ENCODE results near the gene TRIM21. TPM values are rescaled to one million over a fixed set of nuclear protein-coding genes. Genes with fewer than 3 reads are reported as not detected.

TRIM21 gene
- polyA plus RNA-seq, 3 donors, result 24.2 to 25.9 (median 24.9) TPM

Other genes with a start within 250 kb of the TRIM21 start
- gene OR52B4, start 25.3 kb downstream of the TRIM21 start, polyA plus RNA-seq (ENCODE audit: insufficient read length in 3 of 3), result not detected
- gene OR52K2, start 55.6 kb upstream of the TRIM21 start, polyA plus RNA-seq (ENCODE audit: insufficient read length in 3 of 3), result not detected
- under 1 TPM; 0.06 to 0.10 (median 0.07) TPM for gene OR52K1, start 88.9 kb upstream of the TRIM21 start, polyA plus RNA-seq (ENCODE audit: insufficient read length in 3 of 3)
- not detected for gene OR52M1, start 151.5 kb upstream of the TRIM21 start, polyA plus RNA-seq (ENCODE audit: insufficient read length in 3 of 3)
- gene OR52I2, start 188.0 kb upstream of the TRIM21 start, polyA plus RNA-seq (ENCODE audit: insufficient read length in 3 of 3), result under 1 TPM in 1 of 3 donors, not detected in 2; 0.03 TPM
- gene OR52I1, start 200.3 kb upstream of the TRIM21 start, polyA plus RNA-seq (ENCODE audit: insufficient read length in 3 of 3), result under 1 TPM in 1 of 3 donors, not detected in 2; 0.12 TPM
- 10 to 100 TPM; 20.2 to 22.4 (median 20.3) TPM for gene TRIM68, start 214.5 kb upstream of the TRIM21 start, polyA plus RNA-seq (ENCODE audit: insufficient read length in 3 of 3)
- not detected for gene OR51D1, start 243.8 kb upstream of the TRIM21 start, polyA plus RNA-seq (ENCODE audit: insufficient read length in 3 of 3)

Measured in right renal cortex interstitium (tissue), 3 donors.